Mucosa of stomach (tissue), 1 donor: ENCODE measurements around the gene MBNL3.

Source experiments
- H3K27me3 ChIP-seq: one replicate; pipeline ENCODE4 v1.7.0; 2013; ENCODE audit warnings: mild to moderate bottlenecking, low read length; ENCODE audit not compliant: control insufficient read depth, insufficient read depth
- H3K36me3 ChIP-seq: one replicate; pipeline ENCODE4 v1.7.0; 2013; ENCODE audit warnings: low read length; ENCODE audit not compliant: control insufficient read depth, insufficient read depth
- H3K4me1 ChIP-seq: one replicate; pipeline ENCODE4 v1.7.0; 2013; ENCODE audit warnings: mild to moderate bottlenecking, low read length; ENCODE audit not compliant: control insufficient read depth, insufficient read depth
- H3K4me3 ChIP-seq: one replicate; pipeline ENCODE4 v1.7.0; 2013; ENCODE audit warnings: low read length
- H3K9ac ChIP-seq: one replicate; pipeline ENCODE4 v1.7.0; 2013; ENCODE audit warnings: mild to moderate bottlenecking, low read length, moderate library complexity
- H3K9me3 ChIP-seq: one replicate; pipeline ENCODE4 v1.7.0; 2013; ENCODE audit warnings: mild to moderate bottlenecking, low read length, moderate library complexity; ENCODE audit not compliant: control insufficient read depth
- donor health status: Pancreatic carcinoma.

Gene MBNL3

DNA sequence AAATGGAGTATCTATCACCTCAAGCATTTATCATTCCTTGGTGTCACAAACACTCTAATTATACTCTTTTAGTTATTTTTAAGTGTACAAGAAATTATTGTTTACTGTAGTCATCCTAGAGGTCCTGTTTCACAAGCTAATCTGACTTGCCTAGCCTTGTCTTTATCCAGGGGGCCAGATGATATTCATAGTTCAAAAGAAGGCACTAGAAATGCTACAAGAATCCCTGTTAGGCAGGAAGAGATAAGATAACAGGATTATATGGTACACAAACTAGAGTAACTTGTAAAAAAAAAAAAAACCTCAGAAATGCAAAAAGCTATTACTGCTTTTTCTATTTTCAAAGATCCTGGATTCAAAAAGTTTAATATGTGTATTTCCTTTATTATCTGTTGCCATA, 95.8 kb downstream of the MBNL3 start:
- Histone ChIP-seq H3K4me1 (no peaks in the 10 kb centered on the region), H3K9me3 (no peaks in the 10 kb centered on the region), H3K27me3 (no peaks in the 10 kb centered on the region), H3K4me3 (no peak overlapping the region), H3K9ac (no peak overlapping the region), H3K36me3 (no peaks in the 10 kb centered on the region)

DNA sequence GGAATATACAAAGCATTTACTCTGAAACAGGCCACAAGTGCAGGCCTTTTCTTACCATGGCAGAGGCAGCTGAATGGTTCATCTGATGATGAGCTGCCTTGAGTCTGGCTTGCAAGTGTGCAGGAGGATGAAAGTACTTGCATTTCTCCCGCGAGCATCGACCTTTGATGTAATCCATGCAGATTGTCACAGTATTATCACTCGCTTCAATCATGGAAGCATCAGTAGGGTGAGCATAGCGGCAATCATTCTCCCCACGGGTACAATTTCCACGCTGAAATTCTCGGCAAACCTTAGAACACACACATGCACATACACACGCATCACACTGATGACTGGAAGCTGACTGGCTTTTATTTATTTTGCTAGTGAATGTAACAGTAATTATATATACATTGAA, 98.0 kb downstream of the MBNL3 start:
- Histone ChIP-seq H3K36me3 (no peaks in the 10 kb centered on the region), H3K9ac (no peak overlapping the region), H3K27me3 (no peaks in the 10 kb centered on the region), H3K4me3 (no peak overlapping the region), H3K9me3 (no peaks in the 10 kb centered on the region), H3K4me1 (no peaks in the 10 kb centered on the region)

DNA sequence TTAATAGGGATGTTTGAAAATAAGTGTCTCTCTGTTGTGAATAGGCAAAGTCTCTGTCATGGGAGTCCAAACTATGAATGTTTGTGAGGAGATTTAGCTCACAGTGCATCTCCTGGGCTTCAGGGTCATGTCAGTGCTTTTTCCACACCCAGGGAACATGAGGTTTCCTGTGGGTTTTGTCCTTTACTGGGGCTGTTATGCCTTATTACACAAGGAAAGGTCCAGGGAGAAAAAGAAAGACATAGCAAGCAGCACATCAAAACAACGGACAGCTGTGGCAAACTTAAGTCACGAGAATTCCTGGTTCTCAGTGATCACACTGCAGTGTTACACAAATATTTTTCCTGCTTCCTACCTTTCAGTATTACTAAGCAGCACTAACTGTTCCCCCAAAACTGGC, 99.4 kb downstream of the MBNL3 start:
- no peaks in the 10 kb centered on the region for H3K9me3 ChIP-seq
- H3K4me1 ChIP-seq: no peaks in the 10 kb centered on the region
- no peak overlapping the region for H3K4me3 ChIP-seq
- H3K36me3 ChIP-seq: no peaks in the 10 kb centered on the region
- H3K27me3 ChIP-seq: no peaks in the 10 kb centered on the region
- no peak overlapping the region for H3K9ac ChIP-seq

DNA sequence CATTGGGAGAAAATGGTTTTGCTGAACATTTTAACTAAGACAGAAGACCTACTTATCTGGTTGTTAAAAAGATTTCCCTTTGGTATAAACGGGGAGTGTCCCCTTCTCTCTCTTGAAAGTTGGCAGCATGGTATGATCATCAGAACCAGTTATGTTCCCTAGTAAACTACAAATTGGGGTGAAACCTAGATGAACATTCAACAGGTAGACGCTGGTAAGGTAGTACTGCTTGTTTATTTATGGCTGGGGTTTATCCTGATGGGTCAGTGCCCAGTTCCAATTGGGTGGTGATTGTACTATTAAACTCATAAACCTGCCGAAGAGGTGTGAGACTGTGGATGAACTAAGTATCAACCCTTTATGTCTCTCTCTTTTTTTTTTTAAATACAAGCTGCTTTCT, 100.5 kb downstream of the MBNL3 start:
- Histone ChIP-seq H3K4me1 (no peaks in the 10 kb centered on the region), H3K9ac (no peak overlapping the region), H3K27me3 (no peaks in the 10 kb centered on the region), H3K4me3 (no peak overlapping the region), H3K9me3 (no peaks in the 10 kb centered on the region), H3K36me3 (no peaks in the 10 kb centered on the region)

DNA sequence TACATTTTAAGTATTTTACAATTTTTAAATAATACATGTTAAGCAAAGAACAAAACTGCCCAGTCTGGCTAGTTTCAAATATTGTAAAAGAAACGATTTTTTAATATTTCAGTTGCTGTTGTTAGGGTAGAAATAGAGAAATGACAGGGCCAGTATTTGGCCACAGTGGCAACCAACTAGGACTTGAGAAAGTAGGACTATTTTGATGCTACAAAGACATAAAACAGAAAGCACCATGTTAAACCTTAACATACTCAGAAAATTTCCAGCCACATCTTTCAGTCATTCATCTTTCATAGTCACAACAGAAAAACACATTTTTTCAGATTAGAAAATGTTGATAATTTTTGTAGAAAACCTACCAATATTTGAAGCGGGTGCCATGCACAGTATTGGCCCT, 104.5 kb downstream of the MBNL3 start:
- H3K4me1 ChIP-seq: no peaks in the 10 kb centered on the region
- no peaks in the 10 kb centered on the region for H3K27me3 ChIP-seq
- H3K9me3 ChIP-seq: no peaks in the 10 kb centered on the region
- no peaks in the 10 kb centered on the region for H3K36me3 ChIP-seq
- H3K4me3 ChIP-seq: no peak overlapping the region
- no peak overlapping the region for H3K9ac ChIP-seq

DNA sequence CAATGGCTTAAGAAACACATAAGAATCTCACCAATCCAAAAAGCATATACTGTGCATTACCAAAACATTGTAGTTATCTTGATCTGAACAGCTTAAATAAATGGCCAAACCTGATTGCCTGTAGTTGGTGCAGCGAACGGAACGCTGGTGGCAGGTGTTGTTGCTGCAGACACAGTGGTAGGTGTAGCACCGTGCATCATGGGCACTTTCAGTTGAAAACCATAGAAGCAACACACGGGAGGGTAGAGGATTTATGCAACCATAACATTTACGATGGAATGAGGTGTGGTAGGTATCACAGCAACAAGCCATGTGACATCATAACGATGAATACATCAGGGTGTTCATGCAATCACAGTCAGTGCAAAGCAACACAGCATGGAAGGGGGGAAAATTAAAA, 106.8 kb downstream of the MBNL3 start:
- no peaks in the 10 kb centered on the region for H3K27me3 ChIP-seq
- H3K9ac ChIP-seq: no peak overlapping the region
- H3K4me3 ChIP-seq: no peak overlapping the region
- H3K36me3 ChIP-seq: no peaks in the 10 kb centered on the region
- H3K4me1 ChIP-seq: no peaks in the 10 kb centered on the region
- H3K9me3 ChIP-seq: no peaks in the 10 kb centered on the region

DNA sequence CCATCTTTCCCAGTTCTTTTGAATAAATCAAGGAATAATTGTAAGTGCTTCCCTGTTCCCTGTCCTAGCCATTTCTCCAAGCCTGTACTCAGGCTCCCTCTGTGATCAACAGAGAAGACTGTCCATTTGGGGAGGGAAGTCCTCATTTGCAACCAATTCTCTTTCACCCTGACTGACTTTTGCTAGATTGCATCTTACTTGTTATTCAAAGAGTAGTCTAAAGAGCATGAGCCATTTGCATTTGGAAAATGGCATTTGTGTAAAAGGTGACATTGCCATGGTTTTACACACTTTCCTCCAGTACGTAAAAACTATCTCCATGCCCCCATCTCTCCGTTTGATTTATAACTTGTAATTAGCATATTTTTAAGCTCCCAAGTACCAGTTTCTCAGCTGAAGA, 110.6 kb downstream of the MBNL3 start:
- Histone ChIP-seq H3K9me3 (no peaks in the 10 kb centered on the region), H3K27me3 (no peaks in the 10 kb centered on the region), H3K9ac (no peak overlapping the region), H3K4me3 (no peak overlapping the region), H3K36me3 (no peaks in the 10 kb centered on the region), H3K4me1 (no peaks in the 10 kb centered on the region)

DNA sequence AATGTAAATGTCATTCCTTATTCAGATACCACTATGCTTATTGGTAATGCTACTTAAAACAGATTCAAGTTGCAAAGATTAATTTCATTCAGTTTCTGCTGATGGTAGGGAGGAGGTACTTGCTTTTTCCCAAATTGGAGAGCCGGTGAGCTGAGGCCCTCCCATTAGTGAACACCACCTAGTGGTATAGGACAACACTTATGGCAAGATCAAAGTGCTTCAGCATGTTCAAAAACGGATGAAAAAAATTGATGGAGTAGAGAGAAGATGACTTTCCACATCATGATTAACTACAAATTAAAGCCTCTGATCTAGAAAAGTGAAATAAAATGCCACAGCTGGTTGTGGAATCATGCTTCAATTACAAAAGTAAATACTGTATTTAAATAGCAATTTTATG, 112.9 kb downstream of the MBNL3 start:
- Histone ChIP-seq H3K9me3 (no peaks in the 10 kb centered on the region), H3K27me3 (no peaks in the 10 kb centered on the region), H3K9ac (no peak overlapping the region), H3K36me3 (no peaks in the 10 kb centered on the region), H3K4me1 (no peaks in the 10 kb centered on the region), H3K4me3 (no peak overlapping the region)

DNA sequence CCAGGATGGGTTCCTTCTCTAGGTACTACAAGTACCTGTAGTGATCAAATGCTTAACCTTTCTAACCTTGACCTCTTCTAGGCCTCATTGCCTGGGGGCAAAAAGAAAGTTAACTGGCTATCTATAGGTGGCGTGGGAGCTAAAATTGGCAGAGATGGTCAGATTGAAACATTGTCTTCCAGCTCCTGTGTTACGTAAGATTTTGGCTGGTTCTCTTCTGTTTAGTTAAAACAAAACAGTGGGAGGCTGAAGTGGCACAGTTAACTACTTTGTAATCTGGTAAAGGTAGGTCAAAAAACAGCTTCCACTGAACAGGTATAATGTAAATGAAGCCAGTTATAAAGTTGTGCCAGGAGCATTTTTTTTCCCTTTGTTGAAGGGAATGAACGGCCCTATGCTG, 115.2 kb downstream of the MBNL3 start:
- no peak overlapping the region for H3K9ac ChIP-seq
- H3K4me3 ChIP-seq: no peak overlapping the region
- no peaks in the 10 kb centered on the region for H3K9me3 ChIP-seq
- no peaks in the 10 kb centered on the region for H3K4me1 ChIP-seq
- no peaks in the 10 kb centered on the region for H3K27me3 ChIP-seq
- no peaks in the 10 kb centered on the region for H3K36me3 ChIP-seq

DNA sequence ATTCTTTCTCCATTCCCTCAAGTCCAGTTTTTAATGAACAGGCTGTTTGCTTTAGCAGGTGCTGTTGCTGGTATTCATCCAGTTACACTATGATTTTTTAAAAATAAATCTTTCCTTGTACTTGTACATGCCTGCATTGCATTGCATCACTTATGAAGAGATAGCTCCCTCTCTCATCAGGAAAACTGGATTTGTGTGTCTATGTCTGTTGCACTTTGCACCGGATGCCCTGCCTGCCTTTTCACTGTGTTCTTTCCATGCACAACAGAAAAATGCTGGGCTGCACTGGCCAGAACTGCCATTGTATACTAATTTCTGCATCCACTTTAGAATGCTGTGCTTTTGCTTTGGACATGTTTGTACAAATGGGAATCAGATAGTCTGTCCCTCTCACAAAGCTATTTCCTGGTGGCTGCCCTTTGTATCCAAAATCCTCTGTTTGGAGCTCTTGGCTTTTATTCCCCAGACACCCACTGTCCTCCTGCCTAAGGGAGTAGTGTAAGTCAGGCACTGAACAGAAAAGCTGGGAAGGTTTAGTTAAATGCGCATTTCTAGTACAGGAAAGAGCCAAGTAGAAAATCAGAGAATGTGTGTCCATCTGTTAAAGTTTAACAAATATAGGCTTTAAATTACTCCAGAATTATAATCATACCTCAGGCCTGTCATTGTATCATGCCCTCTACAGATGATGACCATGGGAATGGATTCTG, 119.1 kb downstream of the MBNL3 start:
- Histone ChIP-seq H3K27me3 (no peaks in the 10 kb centered on the region), H3K4me3 (no peak overlapping the region), H3K9ac (no peak overlapping the region), H3K4me1 (no peaks in the 10 kb centered on the region), H3K9me3 (no peaks in the 10 kb centered on the region), H3K36me3 (no peaks in the 10 kb centered on the region)

DNA sequence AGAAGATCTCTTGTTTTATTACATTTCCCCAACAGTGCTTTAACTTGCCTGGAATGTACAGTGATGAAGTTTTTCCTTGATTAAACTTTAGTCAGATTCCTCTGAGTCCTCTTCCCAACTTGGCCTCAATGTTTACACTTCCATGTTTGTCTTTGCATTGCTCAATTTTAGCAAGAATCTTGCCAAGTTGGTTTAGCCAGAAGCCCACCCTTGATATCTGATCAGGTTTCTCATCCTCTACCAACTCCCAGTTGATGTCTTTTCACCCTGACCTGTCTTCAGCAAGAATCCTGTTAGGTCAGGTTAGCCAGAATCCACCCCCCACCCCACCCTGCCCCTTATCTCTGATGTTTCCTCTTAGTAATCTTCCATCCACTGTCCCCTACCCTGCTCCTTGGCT, 120.9 kb downstream of the MBNL3 start:
- Histone ChIP-seq H3K4me3 (no peak overlapping the region), H3K9ac (no peak overlapping the region), H3K4me1 (no peaks in the 10 kb centered on the region), H3K36me3 (no peaks in the 10 kb centered on the region), H3K27me3 (no peaks in the 10 kb centered on the region), H3K9me3 (no peaks in the 10 kb centered on the region)

DNA sequence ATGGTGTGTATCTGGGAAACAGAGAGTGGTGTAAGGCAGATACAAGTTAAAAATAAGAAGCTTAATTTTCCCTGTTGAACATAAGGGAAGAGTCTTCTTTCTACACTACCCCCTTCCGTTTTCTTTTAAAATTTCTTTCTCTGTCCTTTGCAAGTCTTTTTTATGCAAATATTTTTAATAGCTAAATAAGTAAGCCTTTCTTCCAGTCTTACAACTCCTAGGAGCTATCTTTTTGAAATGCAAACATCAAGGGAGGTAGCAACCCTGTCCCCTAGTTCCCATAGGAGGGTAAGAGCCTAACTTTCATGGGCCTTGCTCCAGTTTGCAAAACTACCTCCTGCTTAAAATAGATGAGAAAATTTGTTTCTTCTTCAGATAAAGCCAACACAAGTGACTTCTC, 121.5 kb downstream of the MBNL3 start:
- Histone ChIP-seq H3K36me3 (no peaks in the 10 kb centered on the region), H3K27me3 (no peaks in the 10 kb centered on the region), H3K4me1 (no peaks in the 10 kb centered on the region), H3K9me3 (no peaks in the 10 kb centered on the region), H3K4me3 (no peak overlapping the region), H3K9ac (no peak overlapping the region)

DNA sequence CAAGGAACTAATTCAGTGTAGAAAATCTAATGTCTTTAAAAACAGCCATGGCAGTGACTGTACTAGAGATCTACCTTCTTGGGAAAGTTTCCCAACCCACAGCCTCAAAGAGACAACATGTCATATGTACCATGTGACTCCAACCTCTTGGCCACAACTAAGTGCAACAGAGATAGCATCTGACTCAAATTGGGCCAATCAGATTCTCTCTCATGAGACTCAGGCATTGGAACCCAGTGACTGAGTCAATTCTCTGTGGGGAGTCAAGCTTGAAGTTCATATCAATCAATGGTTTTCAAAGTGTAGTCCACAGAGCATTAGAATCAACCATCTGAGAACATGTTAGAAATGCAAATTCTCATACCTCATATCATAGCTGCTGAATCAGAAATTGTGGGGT, 123.3 kb downstream of the MBNL3 start:
- Histone ChIP-seq H3K9ac (no peak overlapping the region), H3K27me3 (no peaks in the 10 kb centered on the region), H3K4me1 (no peaks in the 10 kb centered on the region), H3K4me3 (no peak overlapping the region), H3K36me3 (no peaks in the 10 kb centered on the region), H3K9me3 (no peaks in the 10 kb centered on the region)
